Brain microvascular endothelial cell (primary cell): ENCODE results near the gene CWH43.
"Not testable (repeated sequence)": the region's sequence is repeated elsewhere in the genome, so short reads cannot be mapped to it uniquely, and the experiment has no call there.

Experiments used
- DNase-seq: peaks from one replicate; pipeline ENCODE4 v3.0.0-alpha.2; 2020
- H3K27ac ChIP-seq: fragments of 250-450 bp; sonication (Bioruptor Pico); 2 replicates; pipeline ENCODE4 v1.5.1; 2020; ENCODE audit warnings: mild to moderate bottlenecking, moderate library complexity
- H3K27me3 ChIP-seq: fragments of 250-450 bp; sonication (Bioruptor Pico); replicated peaks from 2 replicates; pipeline ENCODE4 v1.5.1; 2020; ENCODE audit warnings: mild to moderate bottlenecking
- H3K36me3 ChIP-seq: fragments of 250-450 bp; sonication (Bioruptor Pico); replicated peaks from 2 replicates; pipeline ENCODE4 v1.5.1; 2020; ENCODE audit warnings: mild to moderate bottlenecking
- H3K4me3 ChIP-seq: 2 replicates; pipeline ENCODE4 v1.5.1; 2011; ENCODE audit warnings: low read depth, mild to moderate bottlenecking, control low read depth, low read length, moderate library complexity
- CTCF ChIP-seq: IDR thresholded peaks from 2 replicates; pipeline ENCODE4 v1.5.1; 2011; ENCODE audit warnings: low read depth, mild to moderate bottlenecking, moderate library complexity, low read length, control low read depth, inconsistent platforms; ENCODE audit errors: missing control alignments
- in situ Hi-C: cut with HindIII; loops from 2 replicates; pipeline ENCODE4 v1.10.0; 2017; ENCODE audit warnings: low sequenced_read_pairs, low pct_ligation_motif_present

The CWH43 gene

GRCh38 chr4:48968814-48969213, 17.3 kb upstream of the CWH43 start:
- H3K27ac ChIP-seq = no peak overlapping the region
- no peak overlapping the region for H3K4me3 ChIP-seq
- in situ Hi-C loops = no loop called here
- H3K36me3 ChIP-seq = no peaks in the 10 kb centered on the region
- TF ChIP-seq CTCF = no peak
- no peaks in the 10 kb centered on the region for H3K27me3 ChIP-seq
- DNase-seq = peak; percentile 43

- no peak overlapping the region for H3K4me3 ChIP-seq
- no peak for TF ChIP-seq CTCF
- H3K27me3 ChIP-seq = no peaks in the 10 kb centered on the region
- H3K36me3 ChIP-seq = no peaks in the 10 kb centered on the region
- in situ Hi-C loops = no loop called here
- peak; percentile 38 for DNase-seq
- no peak overlapping the region for H3K27ac ChIP-seq
Measured at GRCh38 chr4:48970471-48970921, 15.6 kb upstream of the CWH43 start.

- in situ Hi-C loops = no loop called here
- no peak for TF ChIP-seq CTCF
- H3K27ac ChIP-seq = no peak overlapping the region
- H3K36me3 ChIP-seq = no peaks in the 10 kb centered on the region
- DNase-seq = no peak
- no peaks in the 10 kb centered on the region for H3K27me3 ChIP-seq
- H3K4me3 ChIP-seq = no peak overlapping the region
Measured at GRCh38 chr4:48974979-48975640, 11.0 kb upstream of the CWH43 start.

GRCh38 chr4:48976041-48976440, 10.0 kb upstream of the CWH43 start:
- DNase-seq = no peak
- no peaks in the 10 kb centered on the region for H3K27me3 ChIP-seq
- no peak for TF ChIP-seq CTCF
- in situ Hi-C loops = no loop called here
- H3K4me3 ChIP-seq = no peak overlapping the region
- H3K36me3 ChIP-seq = no peaks in the 10 kb centered on the region
- H3K27ac ChIP-seq = no peak overlapping the region

GRCh38 chr4:48979914-48980579, 6.0 kb upstream of the CWH43 start:
- no peaks in the 10 kb centered on the region for H3K36me3 ChIP-seq
- TF ChIP-seq CTCF = no peak
- no peak overlapping the region for H3K4me3 ChIP-seq
- H3K27ac ChIP-seq = no peak overlapping the region
- H3K27me3 ChIP-seq = no peaks in the 10 kb centered on the region
- in situ Hi-C loops = no loop called here
- no peak for DNase-seq

- H3K36me3 ChIP-seq, DNase-seq, H3K4me3 ChIP-seq, in situ Hi-C loops, H3K27ac ChIP-seq: not testable (repeated sequence)
- peaks cover 25% of the 10 kb centered on the region for H3K27me3 ChIP-seq
Measured at GRCh38 chr4:48984005-48984404, 2.1 kb upstream of the CWH43 start.
